ENCODE measurements around the gene PCSK1.
"Not testable (repeated sequence)": the region's sequence is repeated elsewhere in the genome, so short reads cannot be mapped to it uniquely, and the experiment has no call there.

The PCSK1 gene

GRCh38 chr5:96408210-96408777, 24.8 kb downstream of the PCSK1 start:
- DNase-seq (ENCODE audit: low spot score) = no peak
- no peak for TF ChIP-seq CTCF (IDR thresholded peaks at IDR 0.05; ENCODE audit: extremely low read depth, missing control alignments)

- no peak for TF ChIP-seq CTCF (IDR thresholded peaks at IDR 0.05; ENCODE audit: extremely low read depth, missing control alignments)
- no peak for DNase-seq (ENCODE audit: low spot score)
These were observed 25.6 kb downstream of the PCSK1 start for GRCh38 chr5:96407436-96407835.

- TF ChIP-seq CTCF (IDR thresholded peaks at IDR 0.05; ENCODE audit: extremely low read depth, missing control alignments) = no peak
- no peak for DNase-seq (ENCODE audit: low spot score)
These were observed 28.7 kb downstream of the PCSK1 start for GRCh38 chr5:96404191-96404867.

- no peak for TF ChIP-seq CTCF (IDR thresholded peaks at IDR 0.05; ENCODE audit: extremely low read depth, missing control alignments)
- no peak for DNase-seq (ENCODE audit: low spot score)
These were observed 30.5 kb downstream of the PCSK1 start for GRCh38 chr5:96402500-96402899.

GRCh38 chr5:96396878-96397277, 36.2 kb downstream of the PCSK1 start:
- no peak for TF ChIP-seq CTCF (IDR thresholded peaks at IDR 0.05; ENCODE audit: extremely low read depth, missing control alignments)
- DNase-seq (ENCODE audit: low spot score) = no peak

GRCh38 chr5:96395295-96395694, 37.8 kb downstream of the PCSK1 start:
- not testable (repeated sequence) for DNase-seq (ENCODE audit: low spot score)

GRCh38 chr5:96391921-96392320, 41.1 kb downstream of the PCSK1 start:
- TF ChIP-seq CTCF (IDR thresholded peaks at IDR 0.05; ENCODE audit: extremely low read depth, missing control alignments) = no peak
- no peak for DNase-seq (ENCODE audit: low spot score)

- no peak for DNase-seq (ENCODE audit: low spot score)
These were observed 44.9 kb downstream of the PCSK1 start for GRCh38 chr5:96388176-96388575.

More at GRCh38 chr5:96388176-96388575, 44.9 kb downstream of the PCSK1 start:
- TF ChIP-seq CTCF (IDR thresholded peaks at IDR 0.05; ENCODE audit: extremely low read depth, missing control alignments) = no peak

Data from GM20000 (cell line).